NT2/D1 (cell line): Measurements from ENCODE around the gene NUDCD3.

ENCODE experiments used
- SUZ12 ChIP-seq: IDR thresholded peaks from 2 replicates; pipeline ENCODE4 v1.6.1; 2011; ENCODE audit not compliant: insufficient read length, insufficient read depth; ENCODE audit errors: extremely low read depth
- YY1 ChIP-seq: IDR thresholded peaks from 2 replicates; pipeline ENCODE4 v1.6.1; 2011; ENCODE audit not compliant: insufficient read length, insufficient read depth
- ZNF274 ChIP-seq: IDR thresholded peaks from 2 replicates; pipeline ENCODE4 v1.6.1; 2011; ENCODE audit warnings: mild to moderate bottlenecking, low read depth, low read length

DNA sequence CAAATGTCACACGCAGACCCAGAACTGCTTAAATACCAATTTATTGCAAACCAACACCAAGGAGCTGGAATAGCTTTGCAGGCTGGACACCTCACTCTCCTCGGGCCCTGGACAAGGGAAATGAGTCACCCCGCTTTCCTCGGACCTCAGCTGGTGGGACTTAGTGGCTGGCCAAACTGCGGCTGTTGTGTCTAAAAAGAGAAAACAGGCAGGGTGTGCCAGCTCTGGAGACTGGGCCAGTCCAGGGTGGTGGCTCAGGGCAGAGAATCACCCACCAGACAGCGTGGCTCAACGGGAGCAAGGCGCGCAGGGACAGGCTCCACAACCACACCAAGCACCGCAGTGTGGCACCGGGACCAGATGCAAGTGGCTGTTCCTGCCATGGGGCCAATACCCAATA lies 106.9 kb downstream of the NUDCD3 start:
- no peak for TF ChIP-seq YY1
- TF ChIP-seq SUZ12: no peak
- TF ChIP-seq ZNF274: no peak
